Panc1 (cell line): ENCODE data around the gene AIG1.

Experiments
- POLR2AphosphoS5 ChIP-seq: IDR thresholded peaks from 2 replicates; pipeline ENCODE4 v1.6.1; 2012; ENCODE audit warnings: mild to moderate bottlenecking, low read depth, low read length, moderate library complexity
- TF ChIP-seq, protein P1 (sequence below): fragments of 450-650 bp; IDR thresholded peaks from 2 replicates; pipeline ENCODE4 v1.5.1; 2017; ENCODE audit warnings: mild to moderate bottlenecking

DNA sequence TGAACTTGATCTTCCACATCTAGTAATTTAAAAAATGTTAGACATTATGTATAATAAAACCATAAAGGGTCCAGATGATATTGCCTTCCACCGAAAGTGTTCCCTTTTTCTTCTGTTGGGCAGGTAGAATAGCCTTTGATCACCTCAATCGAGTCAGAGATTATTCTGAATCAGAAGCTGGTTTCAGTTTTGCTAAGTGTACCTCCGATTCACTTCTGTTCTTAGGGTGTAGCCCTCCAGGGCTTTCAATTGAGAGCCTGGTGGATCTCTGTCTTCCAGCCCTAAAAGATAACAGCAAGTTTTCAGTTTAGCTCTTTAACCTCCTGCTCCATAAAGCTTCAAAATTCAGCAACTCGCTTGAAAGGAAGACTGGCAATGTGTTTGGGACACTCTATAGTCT, 21.1 kb upstream of the AIG1 start:
- TF ChIP-seq, protein P1, sequence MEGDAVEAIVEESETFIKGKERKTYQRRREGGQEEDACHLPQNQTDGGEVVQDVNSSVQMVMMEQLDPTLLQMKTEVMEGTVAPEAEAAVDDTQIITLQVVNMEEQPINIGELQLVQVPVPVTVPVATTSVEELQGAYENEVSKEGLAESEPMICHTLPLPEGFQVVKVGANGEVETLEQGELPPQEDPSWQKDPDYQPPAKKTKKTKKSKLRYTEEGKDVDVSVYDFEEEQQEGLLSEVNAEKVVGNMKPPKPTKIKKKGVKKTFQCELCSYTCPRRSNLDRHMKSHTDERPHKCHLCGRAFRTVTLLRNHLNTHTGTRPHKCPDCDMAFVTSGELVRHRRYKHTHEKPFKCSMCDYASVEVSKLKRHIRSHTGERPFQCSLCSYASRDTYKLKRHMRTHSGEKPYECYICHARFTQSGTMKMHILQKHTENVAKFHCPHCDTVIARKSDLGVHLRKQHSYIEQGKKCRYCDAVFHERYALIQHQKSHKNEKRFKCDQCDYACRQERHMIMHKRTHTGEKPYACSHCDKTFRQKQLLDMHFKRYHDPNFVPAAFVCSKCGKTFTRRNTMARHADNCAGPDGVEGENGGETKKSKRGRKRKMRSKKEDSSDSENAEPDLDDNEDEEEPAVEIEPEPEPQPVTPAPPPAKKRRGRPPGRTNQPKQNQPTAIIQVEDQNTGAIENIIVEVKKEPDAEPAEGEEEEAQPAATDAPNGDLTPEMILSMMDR = no peak
- no peak for TF ChIP-seq POLR2AphosphoS5
